GM18861 (cell line): ENCODE measurements around the gene PTX4.
A peak's percentile ranks its signal among the peaks of the same experiment; 100 is the strongest.
"Not testable (repeated sequence)": the region's sequence is repeated elsewhere in the genome, so short reads cannot be mapped to it uniquely, and the experiment has no call there.

ENCODE experiments used
- ATAC-seq: cut with Tn5 transposase; IDR thresholded peaks from one replicate; pipeline ENCODE4 v1.9.1; 2021; ENCODE audit not compliant: unreplicated experiment

The PTX4 gene

GRCh38 chr16:1487395-1488053 is 1.2 kb downstream of the PTX4 start:
- no peak for ATAC-seq

GRCh38 chr16:1486551-1487390 is 2.0 kb downstream of the PTX4 start:
- no peak for ATAC-seq

- no peak for ATAC-seq
Measured at GRCh38 chr16:1485847-1486496, 2.8 kb downstream of the PTX4 start.

- ATAC-seq, result no peak
Measured at GRCh38 chr16:1481906-1482835, 6.6 kb downstream of the PTX4 start.

- not testable (repeated sequence) for ATAC-seq
Measured at GRCh38 chr16:1478937-1479336, 9.8 kb downstream of the PTX4 start.

GRCh38 chr16:1477033-1477432 is 11.7 kb downstream of the PTX4 start:
- ATAC-seq, result no peak

GRCh38 chr16:1475552-1476114 is 13.1 kb downstream of the PTX4 start:
- ATAC-seq, result no peak

GRCh38 chr16:1474796-1475551 is 13.8 kb downstream of the PTX4 start, which contains the start of gene CLCN7:
TSS of gene CLCN7 (minus strand) at chr16:1475028. CDS start at chr16:1474974, 54 bp downstream.
- ATAC-seq, result peak; percentile 69

GRCh38 chr16:1474082-1474795 is 14.5 kb downstream of the PTX4 start:
- peak; percentile 12 for ATAC-seq

GRCh38 chr16:1472974-1473373 is 15.8 kb downstream of the PTX4 start:
- no peak for ATAC-seq

- no peak for ATAC-seq
Measured at GRCh38 chr16:1471569-1472194, 17.1 kb downstream of the PTX4 start.

GRCh38 chr16:1470481-1471251 is 18.1 kb downstream of the PTX4 start:
- no peak for ATAC-seq

GRCh38 chr16:1469693-1470201 is 19.0 kb downstream of the PTX4 start:
- ATAC-seq, result no peak

GRCh38 chr16:1469141-1469540 is 19.6 kb downstream of the PTX4 start:
- ATAC-seq, result not testable (repeated sequence)

GRCh38 chr16:1468426-1468810 is 20.3 kb downstream of the PTX4 start:
- no peak for ATAC-seq

GRCh38 chr16:1466968-1467521 is 21.7 kb downstream of the PTX4 start:
- ATAC-seq, result no peak

- no peak for ATAC-seq
Measured at GRCh38 chr16:1466054-1466453, 22.7 kb downstream of the PTX4 start.
